Kidney (tissue), 14 donors: ENCODE data around the gene SF3A1. TPM values are rescaled to one million over a fixed set of nuclear protein-coding genes. Genes with fewer than 3 reads are reported as not detected.

Source experiments
- DNase-seq, 5 donors: peaks; one replicate each; pipeline ENCODE4 v3.0.0-alpha.2; 2013 to 2020
- FAIRE-seq: peaks from 2 replicates; lab custom pipeline; 2012; peaks lifted over from hg19 to GRCh38; lab: Jason Lieb, UNC
- H3K27ac ChIP-seq, 2 donors: one replicate each; pipeline ENCODE4 v1.7.0; 2013; ENCODE audit warnings: low read depth in 2 of 2, low read length in 2 of 2, inconsistent platforms in 1 of 2
- H3K27me3 ChIP-seq: one replicate; pipeline ENCODE4 v1.7.1; 2013; ENCODE audit warnings: low read length, inconsistent platforms; ENCODE audit not compliant: control insufficient read depth, insufficient read depth
- H3K36me3 ChIP-seq, 3 donors: one replicate each; pipeline versions ENCODE4 v1.7.0 to v1.7.1; 2013; ENCODE audit warnings: low read length in 3 of 3, control low read depth in 1 of 3, inconsistent platforms in 1 of 3; ENCODE audit not compliant: insufficient read depth in 3 of 3, control insufficient read depth in 2 of 3
- H3K4me1 ChIP-seq, 3 donors: one replicate each; pipeline versions ENCODE4 v1.7.0 to v1.7.1; 2013; ENCODE audit warnings: low read length in 3 of 3, inconsistent platforms in 1 of 3, low read depth in 1 of 3; ENCODE audit not compliant: control insufficient read depth in 2 of 3, insufficient read depth in 2 of 3
- H3K4me3 ChIP-seq, 3 donors: one replicate each; pipeline versions ENCODE4 v1.7.0 to v1.8.1; 2013; ENCODE audit warnings: low read length in 3 of 3, control low read depth in 1 of 3, inconsistent platforms in 1 of 3
- H3K9ac ChIP-seq, 3 donors: one replicate each; pipeline versions ENCODE4 v1.7.0 to v1.7.1; 2013; ENCODE audit warnings: low read length in 3 of 3, control low read depth in 1 of 3, inconsistent platforms in 1 of 3
- H3K9me3 ChIP-seq, 3 donors: one replicate each; pipeline versions ENCODE4 v1.7.0 to v1.7.1; 2013; ENCODE audit warnings: low read length in 3 of 3, control low read depth in 1 of 3, inconsistent platforms in 1 of 3; ENCODE audit not compliant: control insufficient read depth in 2 of 3, insufficient read depth in 1 of 3
- CTCF ChIP-seq: IDR thresholded peaks from 3 replicates; pipeline ENCODE4 v1.5.1; 2012; ENCODE audit warnings: mild to moderate bottlenecking, moderate library complexity, borderline replicate concordance; ENCODE audit not compliant: insufficient read depth; ENCODE audit errors: extremely low read depth
- intact Hi-C: fragments of 100-400 bp; cut with DNase I; formaldehyde crosslinking; loops from one replicate; pipeline ENCODE4 v1.11.1; 2022
- polyA plus RNA-seq: library from polyadenylated mRNA; stranded (reverse); fragments of 350-450 nt; fragmentation: Illumina TruSeq; extraction: RNeasy Lipid Tissue Mini Kit (QIAGEN cat#74804); gene quantifications from one replicate; pipeline ENCODE4 v1.2.3, GENCODE V29; 2014; ENCODE audit warnings: low read depth, low replicate concordance; ENCODE audit not compliant: insufficient read depth
- total RNA-seq: library from RNA; stranded (reverse); fragmentation: NEBNext Ultra II Directional; extraction: Animal tissue kit (Norgen Biotek cat#: 25700); gene quantifications from one replicate; pipeline ENCODE4 v1.2.1, GENCODE V29; 2021
- donor health status: control.
- donor health status: control.
- donor health status: control.
- donor health status: control.
- donor health status: control.
- donor health status: DM: yes; HTN: yes; CAD: no.
- donor health status: Normal renal cell carcinoma (clear cell type).

Gene SF3A1
- total and polyA plus RNA-seq, 2 donors from 2014 or later, result 23.7 to 179 TPM

- Histone ChIP-seq H3K36me3 (no peaks in the 10 kb centered on the region), H3K9ac (no peak overlapping the region), H3K4me3 (no peak overlapping the region), H3K27ac (no peak overlapping the region), H3K27me3 (no peaks in the 10 kb centered on the region), H3K4me1 (peaks cover 0 to 2% (median 0%) of the 10 kb centered on the region in 3 donors), H3K9me3 (no peaks in the 10 kb centered on the region)
- DNase-seq (no peak), FAIRE-seq (no peak)
- intact Hi-C loops, result no loop called here
- no peak for TF ChIP-seq CTCF
These were observed 15.3 kb upstream of the SF3A1 start for GRCh38 chr22:30371981-30372380.

DNA sequence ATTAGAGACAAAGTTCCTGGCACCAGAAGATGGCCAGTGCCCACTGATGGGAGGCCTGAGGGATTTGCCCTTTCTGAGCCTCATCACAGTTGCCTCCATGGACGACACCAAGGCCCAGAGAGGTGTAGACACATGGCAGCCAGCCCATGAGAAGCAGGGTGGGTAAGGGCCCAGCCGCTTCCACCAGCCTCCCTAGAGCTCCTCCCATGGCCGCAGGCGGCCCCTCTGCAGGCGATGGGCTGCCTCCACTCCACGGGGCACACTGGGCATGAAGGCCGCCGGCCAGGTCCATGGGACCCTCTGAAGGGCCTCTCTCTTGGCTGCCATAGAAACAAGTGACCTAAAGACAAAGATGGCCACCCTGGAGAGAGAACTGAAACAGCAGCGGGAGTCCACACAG lies 14.6 kb upstream of the SF3A1 start:
- no peak for FAIRE-seq

GRCh38 chr22:30370641-30371230 lies 14.0 kb upstream of the SF3A1 start:
- intact Hi-C loops, result no loop called here
- no peaks in the 10 kb centered on the region for H3K27me3 ChIP-seq
- no peak overlapping the region for H3K4me3 ChIP-seq
- H3K9ac ChIP-seq, result no peak overlapping the region
- H3K36me3 ChIP-seq, result peaks cover 0 to 4% (median 0%) of the 10 kb centered on the region in 3 donors
- peaks cover 0 to 2% (median 0%) of the 10 kb centered on the region in 3 donors for H3K4me1 ChIP-seq
- H3K9me3 ChIP-seq, result no peaks in the 10 kb centered on the region
- no peak for FAIRE-seq
- H3K27ac ChIP-seq, result no peak overlapping the region
- TF ChIP-seq CTCF, result no peak
- peak in 4 of 5 donors; percentile 86 to 89 (median 87) for DNase-seq

More for the DNA sequence above, 14.6 kb upstream of the SF3A1 start:
- peak in 1 of 5 donors; percentile 38 for DNase-seq
- TF ChIP-seq CTCF, result no peak
- Histone ChIP-seq H3K36me3 (peaks cover 0 to under 1% (median 0%) of the 10 kb centered on the region in 3 donors), H3K9ac (no peak overlapping the region), H3K4me3 (no peak overlapping the region), H3K9me3 (no peaks in the 10 kb centered on the region), H3K27ac (no peak overlapping the region), H3K27me3 (no peaks in the 10 kb centered on the region), H3K4me1 (peaks cover 0 to 2% (median 0%) of the 10 kb centered on the region in 3 donors)
- intact Hi-C loops, result no loop called here

DNA sequence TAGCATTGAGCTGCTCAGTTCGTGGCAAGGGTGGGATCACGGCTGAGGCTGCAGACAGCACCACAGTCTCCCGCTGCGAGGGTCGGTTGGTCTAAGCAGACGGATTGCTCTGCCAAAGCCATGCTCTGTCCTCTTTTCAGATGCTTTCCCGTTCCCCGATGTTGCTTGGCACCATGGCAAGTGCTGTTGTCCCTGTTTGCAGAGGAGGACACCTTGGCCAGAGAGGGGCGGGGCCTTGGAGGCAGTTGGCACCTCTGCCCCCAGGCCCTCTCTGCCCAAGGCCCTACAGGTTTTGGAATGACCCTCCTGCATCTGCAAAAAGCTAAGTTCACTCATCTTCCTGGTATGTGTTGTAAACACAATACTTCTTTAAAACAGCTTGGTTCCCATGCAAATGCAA lies 11.7 kb upstream of the SF3A1 start:
- Histone ChIP-seq H3K9ac (no peak overlapping the region), H3K36me3 (peaks cover 0 to 4% (median 0%) of the 10 kb centered on the region in 3 donors), H3K9me3 (no peaks in the 10 kb centered on the region), H3K4me3 (no peak overlapping the region), H3K27me3 (no peaks in the 10 kb centered on the region), H3K4me1 (peaks cover 0 to 2% (median 0%) of the 10 kb centered on the region in 3 donors), H3K27ac (no peak overlapping the region)
- FAIRE-seq, result no peak
- no peak for DNase-seq
- intact Hi-C loops, result no loop called here
- no peak for TF ChIP-seq CTCF
